CD4-positive, alpha-beta T cell treated with Interleukin-15 for 4 hours (primary cell): ENCODE data around the gene FLT1.

Experiments used
- DNase-seq: peaks from one replicate; pipeline ENCODE4 v3.0.0-alpha.2; 2020; ENCODE audit warnings: low spot score

FLT1 gene

GRCh38 chr13:28385362-28385761 lies 109.6 kb downstream of the FLT1 start:
- no peak for DNase-seq

DNA sequence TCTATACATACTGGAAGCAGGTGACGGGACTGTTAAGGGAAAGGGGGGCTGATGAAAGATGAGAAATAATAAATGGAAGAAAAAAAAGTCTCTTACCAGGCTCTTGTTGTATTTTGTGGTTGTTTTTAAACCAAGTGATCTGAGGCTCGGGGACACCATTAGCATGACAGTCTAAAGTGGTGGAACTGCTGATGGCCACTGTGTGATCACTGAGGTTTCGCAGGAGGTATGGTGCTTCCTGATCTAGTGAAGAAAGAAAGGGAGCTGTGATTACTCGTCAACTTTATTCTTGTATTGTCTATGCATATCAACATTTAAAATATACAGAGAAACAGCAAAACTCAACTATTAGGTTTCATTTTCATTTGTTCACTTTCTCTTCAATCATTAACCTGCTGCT lies 110.1 kb downstream of the FLT1 start:
- DNase-seq = no peak

- DNase-seq = no peak
These were observed 114.6 kb downstream of the FLT1 start for GRCh38 chr13:28380319-28380718.

GRCh38 chr13:28379371-28380083 lies 115.4 kb downstream of the FLT1 start:
- DNase-seq = no peak

- no peak for DNase-seq
These were observed 118.3 kb downstream of the FLT1 start for GRCh38 chr13:28376604-28377003.

GRCh38 chr13:28375250-28375930 lies 119.5 kb downstream of the FLT1 start:
- DNase-seq = no peak

GRCh38 chr13:28373810-28374209 lies 121.1 kb downstream of the FLT1 start:
- no peak for DNase-seq

- no peak for DNase-seq
These were observed 124.5 kb downstream of the FLT1 start for GRCh38 chr13:28370448-28370847.

- DNase-seq = no peak
These were observed 136.2 kb downstream of the FLT1 start for GRCh38 chr13:28358708-28359107.

DNA sequence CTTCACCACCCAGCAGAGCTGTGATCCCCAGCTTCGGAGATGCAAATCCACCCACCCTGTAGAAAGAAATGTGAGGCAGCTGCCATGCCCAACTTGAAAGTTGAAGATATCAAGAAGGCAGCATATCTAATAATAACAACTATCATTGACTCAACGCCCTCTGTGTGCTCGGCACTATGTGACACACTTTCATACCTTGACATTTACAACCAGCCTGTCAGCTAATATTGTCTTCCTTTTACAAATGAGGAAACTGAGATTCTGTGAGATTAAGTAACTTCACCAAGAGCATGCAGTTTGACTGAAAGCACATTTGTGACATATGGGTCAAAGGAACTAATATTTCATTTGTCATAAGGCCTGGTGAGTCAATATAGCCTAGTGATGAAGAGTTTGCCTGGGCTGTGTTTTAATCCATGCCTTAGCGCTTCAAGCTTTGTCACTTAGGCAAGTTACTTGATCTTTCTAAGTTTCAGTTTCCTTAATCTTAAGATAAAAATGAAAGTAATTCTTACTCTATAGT lies 137.0 kb downstream of the FLT1 start:
- DNase-seq = no peak

- no peak for DNase-seq
These were observed 137.6 kb downstream of the FLT1 start for GRCh38 chr13:28357247-28357825.

DNA sequence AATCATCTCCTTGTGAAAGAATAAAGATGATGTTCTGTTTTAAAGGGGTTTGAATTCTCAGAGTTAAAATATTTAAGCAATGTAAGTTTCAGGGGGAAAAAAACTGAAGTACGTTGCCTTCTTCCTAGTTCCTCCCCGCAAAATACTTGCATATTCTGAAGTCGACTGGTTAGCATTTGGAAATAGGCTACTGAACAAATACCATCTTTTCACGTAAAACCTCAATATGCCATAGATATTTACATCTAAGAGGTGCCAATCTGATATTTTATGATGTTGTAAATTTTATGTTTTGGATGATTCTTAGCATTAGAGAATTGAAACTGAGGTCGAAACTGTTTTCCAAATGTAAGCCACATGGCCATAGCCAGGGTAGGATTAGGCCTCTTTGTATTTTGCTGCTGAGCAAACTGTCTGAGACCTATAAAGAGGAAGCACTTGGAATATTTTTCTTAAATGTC lies 138.3 kb downstream of the FLT1 start:
- no peak for DNase-seq

GRCh38 chr13:28355822-28356371 lies 139.0 kb downstream of the FLT1 start:
- no peak for DNase-seq

GRCh38 chr13:28355046-28355821 lies 139.7 kb downstream of the FLT1 start:
- no peak for DNase-seq

GRCh38 chr13:28353679-28354078 lies 141.2 kb downstream of the FLT1 start:
- no peak for DNase-seq

DNA sequence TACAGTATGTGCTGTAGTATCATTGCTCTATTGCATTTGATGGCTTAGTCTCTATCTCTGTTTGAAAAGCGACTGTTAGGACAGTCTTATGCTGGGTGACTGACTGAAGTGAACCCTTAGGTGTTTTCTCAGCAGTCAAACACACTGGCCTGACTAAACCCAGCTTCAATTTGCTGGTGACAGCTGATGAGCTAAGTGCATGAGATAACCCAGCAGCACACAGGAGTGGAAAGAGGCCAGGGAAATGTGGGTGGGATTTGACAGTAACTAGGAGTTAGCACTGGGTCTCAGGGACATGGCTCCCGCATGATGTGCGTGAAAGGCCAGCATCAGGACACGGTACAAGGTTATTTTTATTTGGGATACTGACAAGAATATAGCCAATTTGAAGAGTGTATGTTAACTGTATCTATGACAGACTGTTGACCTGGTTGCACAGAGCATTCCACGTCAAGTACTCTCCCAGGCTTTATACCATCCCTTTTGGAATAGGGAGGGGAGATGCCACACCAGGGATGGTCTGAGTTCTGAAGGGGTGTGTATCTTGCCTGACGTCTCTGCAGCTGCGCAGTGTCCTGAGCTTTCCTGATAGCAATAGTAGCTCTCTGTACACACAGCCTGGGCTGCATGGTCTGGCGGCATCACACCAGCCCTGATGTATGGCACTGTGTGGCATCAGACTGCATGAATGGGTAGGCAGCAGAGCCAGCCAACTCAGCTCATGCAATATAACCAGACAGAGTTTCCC lies 144.8 kb downstream of the FLT1 start:
- no peak for DNase-seq

GRCh38 chr13:28349371-28349770 lies 145.6 kb downstream of the FLT1 start:
- no peak for DNase-seq

DNA sequence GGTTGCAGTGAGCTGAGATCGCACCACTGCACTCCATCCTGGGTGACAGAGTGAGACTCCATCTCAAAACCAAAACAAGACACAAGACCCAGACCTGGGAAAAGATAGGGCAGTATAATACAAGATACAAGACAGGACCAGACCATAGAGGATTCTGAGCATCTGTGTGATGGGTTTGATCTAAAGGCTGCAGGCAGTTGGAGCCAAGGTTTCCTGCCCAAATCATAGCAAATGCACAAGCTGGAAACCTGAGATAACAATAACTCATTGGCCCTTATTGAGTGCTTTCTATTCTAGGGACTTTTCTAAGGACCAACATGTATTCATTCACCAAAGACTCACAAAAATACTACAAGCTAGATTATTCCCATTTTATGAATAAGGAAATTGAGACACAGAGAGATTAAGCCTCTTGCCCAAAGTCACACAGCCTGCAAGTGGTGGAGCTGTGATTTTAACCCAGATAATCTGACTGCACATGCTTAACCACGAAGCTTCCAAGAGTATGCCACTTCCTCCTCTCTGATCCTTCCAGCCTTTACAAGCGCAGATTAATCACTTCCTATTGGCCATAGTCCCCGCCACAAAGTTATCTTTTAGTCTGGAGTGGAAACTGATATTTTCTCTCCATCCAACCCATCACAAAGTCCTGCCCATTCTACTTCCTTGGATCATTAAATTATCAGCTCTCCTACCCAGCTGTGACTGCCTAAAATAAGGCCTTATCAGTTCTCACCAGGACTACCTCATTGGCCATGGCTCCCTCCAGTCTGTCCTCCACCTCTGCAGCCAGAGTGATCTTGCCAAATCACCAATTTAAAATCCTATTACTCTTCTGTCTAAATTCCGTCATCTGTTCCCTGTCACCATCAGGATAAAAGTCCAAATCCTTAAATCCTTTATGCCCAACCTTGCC lies 147.2 kb downstream of the FLT1 start:
- no peak for DNase-seq

GRCh38 chr13:28346154-28346553 lies 148.8 kb downstream of the FLT1 start:
- DNase-seq = no peak

DNA sequence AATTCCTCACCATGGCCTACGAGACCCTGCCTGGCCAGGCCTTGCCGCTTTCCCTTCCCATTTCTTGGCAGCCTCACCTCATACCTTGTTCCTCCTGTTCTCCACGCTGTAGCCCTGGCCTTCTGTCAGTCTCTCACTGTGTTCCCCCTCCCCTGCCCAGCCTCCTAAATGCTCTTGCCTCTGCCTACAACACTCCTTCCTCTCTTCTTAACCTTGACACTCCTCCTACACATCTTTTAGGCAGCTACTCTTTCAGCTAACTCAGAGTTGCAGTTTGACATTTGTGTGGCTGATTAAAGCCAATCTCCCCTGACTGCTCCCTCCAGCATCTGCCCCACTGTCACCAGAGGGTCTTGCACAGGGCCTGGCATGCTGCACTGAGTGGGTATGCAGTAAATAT lies 150.8 kb downstream of the FLT1 start:
- no peak for DNase-seq
